ENCODE results near the gene EIPR1. TPM values are rescaled to one million over a fixed set of nuclear protein-coding genes. Genes with fewer than 3 reads are reported as not detected.

The EIPR1 gene
- total and polyA plus RNA-seq, 2 of the 4 experiments (the other 2 are of a cell fraction) = 46.5 to 67.4 TPM

GRCh38 chr2:3293221-3293620 lies 84.4 kb downstream of the EIPR1 start:
- H2BK20ac ChIP-seq (ENCODE audit: low read depth, low read length) = no peak overlapping the region
- in situ Hi-C loops (cut with MboI; ENCODE audit: low sequenced_read_pairs) = no loop called here
- no peaks in the 10 kb centered on the region for H3K27me3 ChIP-seq (ENCODE audit: control insufficient read depth, insufficient read depth, low read length)
- no peak overlapping the region; the same call in 1 of the 2 replicates for H3K4ac ChIP-seq (ENCODE audit: low read depth, low read length)
- no peak overlapping the region for H2AK9ac ChIP-seq (replicated peaks; ENCODE audit: low read depth, low read length, poor library complexity)
- no peak overlapping the region for H3K4me3 ChIP-seq (ENCODE audit: insufficient read depth, low read depth, low read length)
- no peak overlapping the region for H2AFZ ChIP-seq (replicated peaks; ENCODE audit: low read length, poor library complexity)
- H3K27ac ChIP-seq (ENCODE audit: insufficient read depth, low read length) = no peak overlapping the region
- no peak overlapping the region for H2BK5ac ChIP-seq (ENCODE audit: low read depth, low read length, poor library complexity, severe bottlenecking)
- no peaks in the 10 kb centered on the region for H3K9me3 ChIP-seq (ENCODE audit: control insufficient read depth, insufficient read depth, low read length)
- DNase-seq = no peak
- H4K20me1 ChIP-seq (ENCODE audit: insufficient read depth, low read length) = no peaks in the 10 kb centered on the region
- intact Hi-C loops (cut with micrococcal nuclease) = no loop called here
- no peak overlapping the region for H4K91ac ChIP-seq (ENCODE audit: insufficient read depth, low read depth, low read length)
- no peak overlapping the region for H2AK5ac ChIP-seq (ENCODE audit: low read depth, low read length)
- dilution Hi-C loops (cut with HindIII; ENCODE audit: low sequenced_read_pairs, unreplicated experiment) = no loop called here
- no TSS peak for BruUV-seq (replicated peaks)
- ChIA-PET POLR2A (ENCODE audit: unreplicated experiment) (no interaction called here), CTCF (no interaction called here)
- H3K9me1 ChIP-seq (ENCODE audit: insufficient read depth, low read length) = no peaks in the 10 kb centered on the region; the same call in 1 of the 2 replicates
- no peak for TF ChIP-seq USF2 (IDR thresholded peaks at IDR 0.05; ENCODE audit: low read depth, low read length)
- 75% methylated on average over 4 of the region's 9 CpGs; no CpG with 5 or more reads in 1 of the 2 experiments for WGBS, 2 experiments (ENCODE audit: extremely low coverage in 2 of 2, insufficient read length in 1 of 2)
- no peak overlapping the region for H4K5ac ChIP-seq (ENCODE audit: low read depth, low read length)
- H3K18ac ChIP-seq (ENCODE audit: low read depth, low read length) = no peak overlapping the region
- no peak overlapping the region for H3K14ac ChIP-seq (replicated peaks; ENCODE audit: low read depth, low read length)
- peaks cover 6 to 10% of the 10 kb centered on the region in 2 experiments; a peak in 2 of 4 replicates for H3K79me1 ChIP-seq (ENCODE audit: low read depth in 1 of 2, low read length in 2 of 2)
- no peak overlapping the region for H3K23ac ChIP-seq (ENCODE audit: low read depth, low read length)
- H2BK120ac ChIP-seq (ENCODE audit: low read depth, low read length) = no peak overlapping the region
- H3K56ac ChIP-seq (ENCODE audit: extremely low read depth, insufficient read depth, low read length) = no peak overlapping the region
- H3K36me3 ChIP-seq (ENCODE audit: control insufficient read depth, insufficient read depth, low read length) = no peaks in the 10 kb centered on the region
- no peak for ATAC-seq (ENCODE audit: low read depth)
- H3K4me2 ChIP-seq (ENCODE audit: low read depth, low read length) = no peak overlapping the region
- H3K9ac ChIP-seq (ENCODE audit: low read depth, low read length) = no peak overlapping the region
- H4K8ac ChIP-seq (ENCODE audit: low read depth in 2 of 2, low read length in 2 of 2) = no peak overlapping the region
- no peaks in the 10 kb centered on the region for H3K4me1 ChIP-seq (ENCODE audit: control insufficient read depth, insufficient read depth, low read length)
- H2BK15ac ChIP-seq (ENCODE audit: low read depth, low read length) = no peak overlapping the region

All from IMR-90 (cell line).